Measurements from ENCODE around the gene DNAJC5. TPM values are rescaled to one million over a fixed set of nuclear protein-coding genes. Genes with fewer than 3 reads are reported as not detected.
"Not testable (repeated sequence)": the region's sequence is repeated elsewhere in the genome, so short reads cannot be mapped to it uniquely, and the experiment has no call there.

Gene DNAJC5
- polyA plus RNA-seq, 1 donor (not counting 4 experiments of a cell fraction or from before 2014, with no cell fraction given) = 43.7 TPM

DNA sequence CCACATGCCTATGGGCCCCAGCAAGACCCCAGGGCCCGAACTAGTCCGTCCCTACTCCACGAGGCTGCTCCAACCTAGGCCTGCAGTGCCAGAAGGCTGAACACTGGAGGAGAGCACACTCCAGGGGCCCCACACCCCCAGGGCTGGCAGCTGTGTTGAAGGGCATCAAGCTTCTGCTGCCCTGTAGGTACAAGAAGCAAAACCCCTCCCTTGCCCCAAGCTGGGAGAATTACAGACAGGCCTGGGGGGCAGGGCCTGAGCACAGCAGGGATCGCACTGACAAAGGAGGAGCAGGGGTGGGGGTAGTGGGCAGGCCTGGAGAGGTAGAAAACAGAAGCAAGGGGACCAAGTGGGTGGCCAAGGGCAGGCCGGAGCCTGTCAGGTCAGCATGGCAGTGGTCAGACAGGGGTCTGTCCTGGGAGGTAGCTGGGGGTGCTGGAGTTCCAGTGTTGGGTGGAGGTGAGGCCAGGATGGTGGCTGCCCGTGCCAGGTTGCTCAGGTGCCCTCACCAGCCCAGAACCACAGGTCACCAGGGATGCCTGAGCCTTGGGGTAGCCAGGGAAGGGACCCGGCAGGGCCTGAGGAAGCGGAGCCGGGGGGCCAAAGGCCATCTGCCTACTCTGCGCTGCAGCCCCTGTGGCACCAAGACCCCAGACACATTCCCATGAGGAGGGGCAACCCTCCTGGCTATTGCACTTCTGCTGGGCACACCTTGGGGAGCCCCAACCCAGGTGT is 64.2 kb downstream of the DNAJC5 start:
- no peak for FAIRE-seq
- H2AFZ ChIP-seq (ENCODE audit: control insufficient read depth, low read length) = no peak overlapping the region

GRCh38 chr20:63959699-63960075 is 64.8 kb downstream of the DNAJC5 start:
- FAIRE-seq = no peak
- Histone ChIP-seq H3K79me2 (ENCODE audit: control insufficient read depth, insufficient read depth, low read length) (peaks cover 15% of the 10 kb centered on the region), H4K20me1 (ENCODE audit: control insufficient read depth, extremely low read depth, insufficient read depth, low read length) (peaks cover 2% of the 10 kb centered on the region), H3K4me3 (ENCODE audit: control insufficient read depth in 2 of 3, extremely low read depth in 1 of 3, insufficient read depth in 2 of 3, low read depth in 1 of 3, low read length in 3 of 3) (no peak overlapping the region), H3K4me1 (ENCODE audit: control insufficient read depth, extremely low read depth, insufficient read depth, low read length) (peaks cover 16% of the 10 kb centered on the region), H3K27me3 (ENCODE audit: control insufficient read depth, extremely low read depth, insufficient read depth, low read length) (no peaks in the 10 kb centered on the region), H3K9me3 (ENCODE audit: control insufficient read depth, low read depth, low read length) (no peaks in the 10 kb centered on the region), H2AFZ (ENCODE audit: control insufficient read depth, low read length) (no peak overlapping the region), H3K4me2 (ENCODE audit: control insufficient read depth, extremely low read depth, insufficient read depth, low read depth, low read length) (no peak overlapping the region), H3K9me1 (ENCODE audit: control insufficient read depth, extremely low read depth, insufficient read depth, low read length) (no peaks in the 10 kb centered on the region), H3K27ac (ENCODE audit: control insufficient read depth, insufficient read depth, low read length) (no peak overlapping the region), H3K9ac (ENCODE audit: control insufficient read depth, extremely low read depth, insufficient read depth, low read length) (no peak overlapping the region), H3K36me3 (ENCODE audit: control insufficient read depth in 2 of 2, extremely low read depth in 1 of 2, insufficient read depth in 2 of 2, low read length in 2 of 2) (peaks cover 27 to 28% of the 10 kb centered on the region in 2 experiments)
- no peak for DNase-seq (ENCODE audit: low read depth, low spot score)
- TF ChIP-seq CTCF (optimal IDR thresholded peaks at IDR 0.05 in 1 of 3, IDR thresholded peaks at IDR 0.05 in 1 of 3, conservative IDR thresholded peaks at IDR 0.05 in 1 of 3; ENCODE audit: extremely low read depth in 1 of 3, insufficient read depth in 2 of 3, low read length in 3 of 3) = no peak
- TF ChIP-seq EZH2 (IDR thresholded peaks at IDR 0.05; ENCODE audit: low read length) = no peak
- dilution Hi-C loops (cut with MboI; ENCODE audit: extremely low pct_ligation_motif_present, low sequenced_read_pairs) = no loop called here

More for the DNA sequence above, 64.2 kb downstream of the DNAJC5 start:
- DNase-seq (ENCODE audit: low read depth, low spot score) = no peak
- Histone ChIP-seq H3K79me2 (ENCODE audit: control insufficient read depth, insufficient read depth, low read length) (peaks cover 20% of the 10 kb centered on the region), H3K4me3 (ENCODE audit: control insufficient read depth in 2 of 3, extremely low read depth in 1 of 3, insufficient read depth in 2 of 3, low read depth in 1 of 3, low read length in 3 of 3) (no peak overlapping the region), H3K27ac (ENCODE audit: control insufficient read depth, insufficient read depth, low read length) (no peak overlapping the region), H3K27me3 (ENCODE audit: control insufficient read depth, extremely low read depth, insufficient read depth, low read length) (no peaks in the 10 kb centered on the region), H3K36me3 (ENCODE audit: control insufficient read depth in 2 of 2, extremely low read depth in 1 of 2, insufficient read depth in 2 of 2, low read length in 2 of 2) (peaks cover 23 to 26% of the 10 kb centered on the region in 2 experiments), H3K4me2 (ENCODE audit: control insufficient read depth, extremely low read depth, insufficient read depth, low read depth, low read length) (no peak overlapping the region), H3K4me1 (ENCODE audit: control insufficient read depth, extremely low read depth, insufficient read depth, low read length) (peaks cover 21% of the 10 kb centered on the region), H3K9ac (ENCODE audit: control insufficient read depth, extremely low read depth, insufficient read depth, low read length) (no peak overlapping the region), H3K9me3 (ENCODE audit: control insufficient read depth, low read depth, low read length) (no peaks in the 10 kb centered on the region), H4K20me1 (ENCODE audit: control insufficient read depth, extremely low read depth, insufficient read depth, low read length) (peaks cover 4% of the 10 kb centered on the region), H3K9me1 (ENCODE audit: control insufficient read depth, extremely low read depth, insufficient read depth, low read length) (no peaks in the 10 kb centered on the region)
- TF ChIP-seq CTCF (optimal IDR thresholded peaks at IDR 0.05 in 1 of 3, IDR thresholded peaks at IDR 0.05 in 1 of 3, conservative IDR thresholded peaks at IDR 0.05 in 1 of 3; ENCODE audit: extremely low read depth in 1 of 3, insufficient read depth in 2 of 3, low read length in 3 of 3) (no peak), EZH2 (IDR thresholded peaks at IDR 0.05; ENCODE audit: low read length) (no peak)
- dilution Hi-C loops (cut with MboI; ENCODE audit: extremely low pct_ligation_motif_present, low sequenced_read_pairs) = no loop called here

GRCh38 chr20:63960654-63961621 is 66.0 kb downstream of the DNAJC5 start:
- H3K9me3 ChIP-seq (ENCODE audit: control insufficient read depth, low read depth, low read length); H3K9me1 ChIP-seq (ENCODE audit: control insufficient read depth, extremely low read depth, insufficient read depth, low read length); H3K4me3 ChIP-seq (ENCODE audit: control insufficient read depth in 2 of 3, extremely low read depth in 1 of 3, insufficient read depth in 2 of 3, low read depth in 1 of 3, low read length in 3 of 3); H2AFZ ChIP-seq (ENCODE audit: control insufficient read depth, low read length); H3K27ac ChIP-seq (ENCODE audit: control insufficient read depth, insufficient read depth, low read length); dilution Hi-C loops (cut with MboI; ENCODE audit: extremely low pct_ligation_motif_present, low sequenced_read_pairs); H4K20me1 ChIP-seq (ENCODE audit: control insufficient read depth, extremely low read depth, insufficient read depth, low read length); H3K4me2 ChIP-seq (ENCODE audit: control insufficient read depth, extremely low read depth, insufficient read depth, low read depth, low read length); FAIRE-seq; H3K27me3 ChIP-seq (ENCODE audit: control insufficient read depth, extremely low read depth, insufficient read depth, low read length); H3K79me2 ChIP-seq (ENCODE audit: control insufficient read depth, insufficient read depth, low read length); H3K9ac ChIP-seq (ENCODE audit: control insufficient read depth, extremely low read depth, insufficient read depth, low read length); DNase-seq (ENCODE audit: low read depth, low spot score): not testable (repeated sequence)
- H3K36me3 ChIP-seq (ENCODE audit: control insufficient read depth in 2 of 2, extremely low read depth in 1 of 2, insufficient read depth in 2 of 2, low read length in 2 of 2) = peaks cover 27 to 28% of the 10 kb centered on the region in 2 experiments
- peaks cover 11% of the 10 kb centered on the region for H3K4me1 ChIP-seq (ENCODE audit: control insufficient read depth, extremely low read depth, insufficient read depth, low read length)
